GM10266 (cell line): ENCODE data around the gene TIMP2.

ENCODE experiments used
- DNase-seq: peaks from one replicate; pipeline ENCODE4 v3.0.0; 2012; ENCODE audit errors: extremely low spot score
- TF ChIP-seq, protein P1 (sequence below): IDR thresholded peaks from 2 replicates; pipeline ENCODE4 v1.5.1; 2012; ENCODE audit warnings: mild to moderate bottlenecking, low read depth; ENCODE audit not compliant: control insufficient read depth, insufficient read depth; ENCODE audit errors: missing control alignments

The TIMP2 gene

DNA sequence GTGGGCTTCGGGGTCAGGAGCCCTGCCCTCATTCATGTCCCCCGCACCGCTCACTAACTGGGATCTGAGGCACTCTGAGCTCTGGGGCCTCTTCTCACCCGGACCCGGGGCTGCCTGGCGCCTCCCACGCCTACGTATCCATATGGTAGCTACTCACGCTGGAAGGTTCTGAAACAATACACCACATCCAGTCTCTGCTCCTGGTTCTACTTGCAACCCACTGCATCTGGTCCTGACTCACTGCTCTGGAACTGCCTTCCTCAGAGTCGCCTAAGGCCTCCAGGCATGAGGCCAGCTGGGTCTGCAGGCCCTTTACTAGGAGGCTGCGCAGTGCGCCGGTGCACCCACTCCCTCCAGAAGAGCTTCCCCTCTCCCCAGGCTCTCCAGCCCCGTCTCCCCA, 102.6 kb downstream of the TIMP2 start:
- DNase-seq = no peak
- TF ChIP-seq, protein P1, sequence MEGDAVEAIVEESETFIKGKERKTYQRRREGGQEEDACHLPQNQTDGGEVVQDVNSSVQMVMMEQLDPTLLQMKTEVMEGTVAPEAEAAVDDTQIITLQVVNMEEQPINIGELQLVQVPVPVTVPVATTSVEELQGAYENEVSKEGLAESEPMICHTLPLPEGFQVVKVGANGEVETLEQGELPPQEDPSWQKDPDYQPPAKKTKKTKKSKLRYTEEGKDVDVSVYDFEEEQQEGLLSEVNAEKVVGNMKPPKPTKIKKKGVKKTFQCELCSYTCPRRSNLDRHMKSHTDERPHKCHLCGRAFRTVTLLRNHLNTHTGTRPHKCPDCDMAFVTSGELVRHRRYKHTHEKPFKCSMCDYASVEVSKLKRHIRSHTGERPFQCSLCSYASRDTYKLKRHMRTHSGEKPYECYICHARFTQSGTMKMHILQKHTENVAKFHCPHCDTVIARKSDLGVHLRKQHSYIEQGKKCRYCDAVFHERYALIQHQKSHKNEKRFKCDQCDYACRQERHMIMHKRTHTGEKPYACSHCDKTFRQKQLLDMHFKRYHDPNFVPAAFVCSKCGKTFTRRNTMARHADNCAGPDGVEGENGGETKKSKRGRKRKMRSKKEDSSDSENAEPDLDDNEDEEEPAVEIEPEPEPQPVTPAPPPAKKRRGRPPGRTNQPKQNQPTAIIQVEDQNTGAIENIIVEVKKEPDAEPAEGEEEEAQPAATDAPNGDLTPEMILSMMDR = no peak

DNA sequence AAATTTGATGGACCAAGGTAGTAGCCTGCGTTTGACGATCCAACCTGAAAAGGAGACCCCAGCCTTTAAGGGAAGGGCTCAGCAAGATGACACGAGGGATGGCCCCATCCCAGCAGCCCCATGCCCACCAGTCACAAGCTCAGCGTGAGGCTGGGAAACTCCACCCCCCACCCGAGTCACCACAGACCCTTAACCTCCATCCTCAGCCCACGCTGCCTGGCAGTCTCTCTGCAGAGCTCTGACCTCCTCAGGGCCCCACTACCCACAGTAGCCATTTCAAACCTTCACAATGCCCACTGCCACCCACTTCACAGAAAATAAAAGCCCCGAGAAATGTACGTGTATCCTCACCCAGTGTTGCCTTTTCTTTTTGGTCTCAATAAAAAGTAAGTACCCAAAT, 103.2 kb downstream of the TIMP2 start:
- DNase-seq = no peak
- TF ChIP-seq, protein P1 = no peak

DNA sequence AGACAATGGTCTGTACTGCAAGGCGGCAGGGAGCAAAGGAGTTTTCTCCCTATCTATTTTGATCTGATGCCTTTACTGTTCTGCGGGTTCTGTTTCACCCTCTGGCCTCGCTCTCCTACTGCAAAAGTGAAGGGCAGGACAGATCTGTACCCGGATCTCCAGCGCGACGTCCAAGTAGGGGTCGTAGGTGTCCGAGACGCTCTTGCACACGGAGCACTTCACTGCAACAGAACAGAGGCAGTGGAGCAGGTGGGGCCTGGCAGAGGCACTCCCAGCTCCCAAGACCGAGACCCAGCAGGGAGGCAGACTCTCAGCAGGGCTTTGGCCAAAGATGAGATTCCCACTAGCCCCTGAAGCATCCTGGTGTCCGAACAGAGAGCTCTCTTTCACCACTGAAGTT, 104.3 kb downstream of the TIMP2 start:
- TF ChIP-seq, protein P1 = no peak
- no peak for DNase-seq

DNA sequence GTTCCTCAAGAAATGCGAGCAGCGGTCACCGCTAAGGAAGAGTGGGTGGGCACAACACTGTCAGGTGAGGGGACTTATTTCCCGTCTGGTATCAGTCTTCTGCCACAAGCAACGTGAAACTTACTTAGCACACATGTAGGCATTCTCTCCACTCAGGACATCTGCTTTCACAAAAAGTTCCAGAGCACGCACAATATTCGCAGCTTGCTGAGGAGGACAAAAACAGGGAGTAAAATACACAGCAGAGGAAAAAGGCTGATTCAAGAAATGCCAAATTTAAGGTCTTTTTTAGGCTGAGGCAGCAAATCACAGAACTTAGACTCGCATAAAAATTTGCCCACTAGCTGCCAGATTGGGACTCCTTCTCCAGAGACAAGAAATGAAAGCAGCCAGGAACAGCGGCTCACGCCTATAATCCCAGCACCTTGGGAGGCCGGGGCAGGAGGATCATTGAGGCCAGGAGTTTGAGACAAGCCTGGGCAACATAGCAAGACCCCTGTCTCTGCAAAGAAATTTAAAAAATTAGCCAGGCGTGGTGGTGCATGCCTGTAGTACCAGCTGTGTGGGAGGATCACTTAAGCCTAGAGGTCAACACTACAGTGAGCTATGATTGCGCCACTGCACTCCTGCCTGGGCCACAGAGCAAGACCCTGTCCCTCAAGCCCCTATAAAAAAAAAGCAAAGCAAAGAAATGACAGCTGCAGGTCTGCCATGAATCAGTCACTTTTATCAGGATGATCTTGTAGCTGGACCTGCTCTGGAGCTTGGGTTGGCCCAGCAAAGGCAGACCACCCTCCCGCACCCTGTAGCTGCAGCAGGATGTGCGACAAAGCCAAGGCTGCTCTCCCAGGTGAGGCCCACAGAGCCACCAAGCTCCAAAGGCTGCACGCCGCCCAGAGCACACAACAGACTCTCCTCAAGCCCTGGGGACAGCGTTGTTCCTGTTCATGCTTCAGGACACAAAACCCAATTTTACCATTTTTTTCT, 105.1 kb downstream of the TIMP2 start:
- no peak for DNase-seq
- TF ChIP-seq, protein P1 = no peak

- TF ChIP-seq, protein P1 = no peak
- DNase-seq = no peak
Observed at GRCh38 chr17:78819402-78819801, 105.8 kb downstream of the TIMP2 start.

DNA sequence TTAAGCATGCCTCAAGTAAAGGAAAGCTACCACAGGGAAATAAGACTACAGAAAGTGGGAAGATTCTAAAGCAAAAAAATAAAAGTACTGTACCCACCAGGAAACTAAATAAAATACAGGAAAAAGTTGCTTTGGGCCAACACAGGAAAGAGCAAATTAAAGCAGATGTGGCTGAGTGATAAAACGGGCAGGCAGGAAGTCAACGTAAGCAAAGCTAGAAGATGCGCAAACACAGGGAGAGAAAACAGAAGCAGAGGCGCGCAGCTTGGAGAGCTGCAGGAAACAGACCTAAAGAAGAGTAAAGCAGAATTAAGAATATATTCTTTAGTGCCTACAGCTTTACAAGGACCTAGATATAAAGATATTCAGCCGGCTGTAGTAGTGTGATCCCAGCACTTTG, 106.3 kb downstream of the TIMP2 start:
- no peak for DNase-seq
- TF ChIP-seq, protein P1 = no peak
